Skeletal muscle satellite cell (primary cell): Measurements from ENCODE around the gene PHTF1.

Source experiments
- H3K27me3 ChIP-seq: 2 replicates; pipeline ENCODE4 v1.7.0; 2013; ENCODE audit warnings: low read length; ENCODE audit not compliant: control insufficient read depth, insufficient read depth
- H3K36me3 ChIP-seq: 2 replicates; pipeline ENCODE4 v1.7.0; 2013; ENCODE audit warnings: mild to moderate bottlenecking, control low read depth, low read length; ENCODE audit not compliant: insufficient read depth
- H3K4me1 ChIP-seq: 2 replicates; pipeline ENCODE4 v1.7.0; 2013; ENCODE audit warnings: low read length; ENCODE audit not compliant: control insufficient read depth, insufficient read depth
- H3K4me2 ChIP-seq: 2 replicates; pipeline ENCODE4 v1.7.0; 2013; ENCODE audit warnings: mild to moderate bottlenecking, low read length
- H3K4me3 ChIP-seq: 2 replicates; pipeline ENCODE4 v1.7.0; 2013; ENCODE audit warnings: low read length
- H3K9ac ChIP-seq: 2 replicates; pipeline ENCODE4 v1.7.0; 2013; ENCODE audit warnings: mild to moderate bottlenecking, low read depth, low read length, moderate library complexity
- H3K9me3 ChIP-seq: replicated peaks from 2 replicates; pipeline ENCODE4 v1.7.0; 2013; ENCODE audit warnings: mild to moderate bottlenecking, control low read depth, low read length

PHTF1 gene

DNA sequence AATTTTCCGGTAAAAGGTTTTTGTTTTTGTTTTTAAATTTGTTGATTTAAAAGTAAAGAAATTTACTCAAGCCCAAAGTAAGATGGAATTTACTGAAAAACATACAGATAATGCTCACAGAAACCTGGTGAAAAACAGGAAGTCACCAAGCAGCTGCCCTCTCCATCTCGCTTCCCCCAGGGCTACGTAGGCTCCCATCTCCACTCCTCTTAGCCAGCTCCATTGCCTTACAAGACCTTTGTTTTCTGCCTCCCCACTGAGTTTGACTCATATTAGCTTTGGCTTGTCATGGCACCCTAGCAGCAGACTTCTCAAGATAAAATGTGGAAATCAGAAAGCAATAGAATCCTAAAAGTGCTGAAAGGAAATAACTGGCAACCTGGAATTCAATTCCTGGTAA, 57.9 kb downstream of the PHTF1 start:
- Histone ChIP-seq H3K9ac (no peak overlapping the region), H3K4me1 (no peaks in the 10 kb centered on the region), H3K27me3 (no peaks in the 10 kb centered on the region), H3K4me2 (no peak overlapping the region), H3K4me3 (no peak overlapping the region), H3K9me3 (no peaks in the 10 kb centered on the region), H3K36me3 (peaks cover 18% of the 10 kb centered on the region)

DNA sequence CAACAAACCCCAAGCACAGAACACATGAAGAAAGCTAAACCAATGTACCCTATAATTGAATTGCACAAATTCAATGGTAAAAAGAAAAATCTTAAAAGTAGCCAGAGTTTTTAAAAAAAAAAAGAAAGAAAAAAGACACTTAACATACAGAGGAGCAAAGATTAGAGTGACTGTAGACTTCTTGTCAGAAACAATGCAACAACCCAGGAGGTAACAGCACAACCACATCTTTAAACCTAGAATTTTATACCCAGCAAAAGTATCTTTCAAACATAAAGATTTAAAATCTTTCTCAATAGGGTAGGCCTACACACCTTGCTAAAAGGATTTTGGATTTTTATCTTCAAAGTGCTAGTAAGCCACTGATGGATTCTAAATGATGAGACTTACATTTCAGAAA, 64.4 kb downstream of the PHTF1 start:
- H3K4me1 ChIP-seq: no peaks in the 10 kb centered on the region
- H3K4me3 ChIP-seq: no peak overlapping the region
- H3K4me2 ChIP-seq: no peak overlapping the region
- no peak overlapping the region for H3K9ac ChIP-seq
- H3K36me3 ChIP-seq: peaks cover 16% of the 10 kb centered on the region
- H3K27me3 ChIP-seq: no peaks in the 10 kb centered on the region
- no peaks in the 10 kb centered on the region for H3K9me3 ChIP-seq

DNA sequence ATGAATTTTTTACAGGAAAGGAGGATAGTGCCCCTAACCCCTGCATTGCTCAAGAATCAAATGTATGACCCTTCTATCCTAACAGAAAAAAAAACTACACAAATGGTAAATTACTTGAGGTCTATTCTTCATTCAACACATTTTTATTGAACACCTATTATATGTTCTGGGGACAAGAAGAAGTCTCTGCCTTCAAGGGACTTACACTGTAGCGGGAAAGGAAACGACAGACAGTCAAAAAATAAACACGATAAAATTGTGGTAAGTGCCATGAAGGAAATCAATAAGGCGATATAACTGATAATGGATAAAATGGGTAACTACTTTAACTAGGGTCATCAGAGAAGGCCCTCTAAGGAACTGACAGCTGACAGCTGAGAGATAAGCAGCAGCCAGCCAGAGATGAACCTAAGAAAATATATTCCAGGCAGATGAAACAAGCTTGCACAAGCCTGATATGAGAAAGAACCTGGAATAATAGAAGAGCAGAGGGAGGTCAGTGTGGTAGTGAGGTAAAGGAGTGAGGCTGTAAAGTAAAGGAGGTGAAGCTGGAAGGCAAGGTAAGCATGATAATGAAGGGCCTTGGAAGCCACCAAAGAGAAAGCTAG, 66.4 kb downstream of the PHTF1 start:
- Histone ChIP-seq H3K4me3 (no peak overlapping the region), H3K9me3 (no peaks in the 10 kb centered on the region), H3K27me3 (no peaks in the 10 kb centered on the region), H3K4me1 (no peaks in the 10 kb centered on the region), H3K9ac (no peak overlapping the region), H3K4me2 (no peak overlapping the region), H3K36me3 (peaks cover 6% of the 10 kb centered on the region)

DNA sequence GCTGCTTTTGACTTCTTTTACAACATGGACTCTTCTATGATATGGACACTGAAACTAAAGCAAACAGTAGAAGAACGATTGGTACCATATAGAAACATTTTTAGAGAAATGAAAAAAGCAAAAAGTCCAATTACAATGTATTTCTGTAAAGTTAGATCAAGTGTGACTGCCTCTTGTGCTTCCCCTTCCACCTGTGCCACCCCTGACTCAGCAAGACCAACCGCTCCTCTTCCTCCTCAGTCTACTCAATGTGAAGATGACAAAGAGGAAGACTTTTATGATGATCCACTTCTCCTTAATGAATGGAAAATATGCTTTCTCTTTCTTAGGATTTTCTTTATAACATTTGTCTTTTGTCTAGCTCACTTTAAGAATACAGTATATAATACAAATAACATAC, 66.9 kb downstream of the PHTF1 start:
- no peak overlapping the region for H3K4me3 ChIP-seq
- no peaks in the 10 kb centered on the region for H3K27me3 ChIP-seq
- no peak overlapping the region for H3K4me2 ChIP-seq
- H3K9me3 ChIP-seq: no peaks in the 10 kb centered on the region
- H3K4me1 ChIP-seq: no peaks in the 10 kb centered on the region
- H3K9ac ChIP-seq: no peak overlapping the region
- H3K36me3 ChIP-seq: peaks cover 5% of the 10 kb centered on the region

DNA sequence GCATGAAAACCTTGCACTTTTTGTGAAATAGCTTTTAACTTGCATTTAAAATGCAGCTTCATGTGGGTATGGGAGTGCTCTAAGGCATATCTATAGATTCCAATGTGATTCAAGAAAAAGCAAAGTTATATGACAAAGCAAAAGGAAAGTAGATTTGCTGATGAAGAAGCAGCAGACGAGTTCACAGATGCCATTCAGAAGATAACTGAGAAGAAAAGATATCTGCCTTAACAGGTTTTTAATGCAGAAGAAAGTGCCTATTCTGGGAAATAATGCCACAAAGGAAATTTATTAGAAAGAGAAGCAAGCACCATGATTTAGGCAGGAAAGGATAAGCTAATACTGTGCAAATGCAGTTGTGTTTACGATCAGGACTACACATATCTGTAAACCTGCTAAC, 68.1 kb downstream of the PHTF1 start:
- no peaks in the 10 kb centered on the region for H3K9me3 ChIP-seq
- H3K4me2 ChIP-seq: no peak overlapping the region
- H3K27me3 ChIP-seq: no peaks in the 10 kb centered on the region
- H3K4me1 ChIP-seq: no peaks in the 10 kb centered on the region
- no peak overlapping the region for H3K4me3 ChIP-seq
- H3K9ac ChIP-seq: no peak overlapping the region
- H3K36me3 ChIP-seq: peaks cover 9% of the 10 kb centered on the region

DNA sequence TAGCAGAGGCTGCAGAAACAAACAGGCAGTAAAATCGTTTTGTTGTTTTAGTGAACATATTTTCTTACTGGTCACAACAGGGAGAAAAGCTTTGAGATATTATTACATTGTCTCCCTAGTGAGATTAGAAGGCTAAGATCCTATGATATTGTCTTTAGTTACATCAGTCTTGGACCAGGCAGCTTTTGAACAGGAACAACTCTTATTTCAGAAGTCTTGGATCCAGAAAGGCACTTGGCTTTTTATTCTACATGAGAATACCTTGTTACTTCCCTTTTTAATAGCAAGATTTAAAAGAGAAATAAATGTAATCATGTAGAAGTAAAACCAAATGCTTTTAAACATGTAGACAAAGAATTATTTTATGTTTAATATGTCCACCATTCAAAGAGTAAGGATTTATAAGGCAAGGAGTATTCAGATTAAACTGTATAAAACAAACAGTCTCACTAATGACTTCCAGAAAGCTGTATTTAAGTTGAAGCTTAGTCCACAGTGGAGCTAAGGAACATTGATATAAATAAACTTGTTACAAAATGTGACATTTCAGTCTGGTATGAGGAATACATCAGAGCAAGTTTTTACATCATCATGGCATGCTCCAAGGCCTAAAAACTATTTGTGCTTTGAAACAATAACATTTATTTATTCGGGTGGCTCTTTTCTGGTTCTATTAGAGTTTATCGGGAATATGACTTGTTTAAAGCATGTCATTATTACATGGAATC, 72.2 kb downstream of the PHTF1 start:
- Histone ChIP-seq H3K36me3 (peaks cover 17% of the 10 kb centered on the region), H3K4me1 (peaks cover 4% of the 10 kb centered on the region), H3K9me3 (no peaks in the 10 kb centered on the region), H3K9ac (no peak overlapping the region), H3K4me2 (no peak overlapping the region), H3K27me3 (no peaks in the 10 kb centered on the region), H3K4me3 (no peak overlapping the region)

DNA sequence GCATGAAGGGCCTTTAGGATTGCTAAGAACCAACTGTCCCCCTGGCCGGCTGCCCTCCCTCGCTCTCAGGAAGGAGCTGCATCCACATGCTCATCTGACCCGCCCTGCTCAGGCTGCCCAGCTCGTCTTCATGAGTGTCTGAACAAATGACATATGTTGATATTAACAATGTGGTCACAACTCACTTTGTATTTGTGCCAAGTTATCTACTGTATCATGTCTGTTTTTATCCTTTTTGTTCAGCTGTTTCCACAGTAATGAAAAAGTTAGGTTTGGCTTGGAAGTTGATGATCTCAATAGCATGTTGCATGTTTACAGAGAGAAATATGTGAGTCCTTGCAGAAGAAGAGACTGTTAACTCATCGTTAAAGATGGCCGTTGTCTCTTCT, 75.1 kb downstream of the PHTF1 start:
- peaks cover 4% of the 10 kb centered on the region for H3K4me1 ChIP-seq
- peaks cover 13% of the 10 kb centered on the region for H3K36me3 ChIP-seq
- H3K4me2 ChIP-seq: no peak overlapping the region
- no peaks in the 10 kb centered on the region for H3K27me3 ChIP-seq
- no peaks in the 10 kb centered on the region for H3K9me3 ChIP-seq
- no peak overlapping the region for H3K4me3 ChIP-seq
- no peak overlapping the region for H3K9ac ChIP-seq

DNA sequence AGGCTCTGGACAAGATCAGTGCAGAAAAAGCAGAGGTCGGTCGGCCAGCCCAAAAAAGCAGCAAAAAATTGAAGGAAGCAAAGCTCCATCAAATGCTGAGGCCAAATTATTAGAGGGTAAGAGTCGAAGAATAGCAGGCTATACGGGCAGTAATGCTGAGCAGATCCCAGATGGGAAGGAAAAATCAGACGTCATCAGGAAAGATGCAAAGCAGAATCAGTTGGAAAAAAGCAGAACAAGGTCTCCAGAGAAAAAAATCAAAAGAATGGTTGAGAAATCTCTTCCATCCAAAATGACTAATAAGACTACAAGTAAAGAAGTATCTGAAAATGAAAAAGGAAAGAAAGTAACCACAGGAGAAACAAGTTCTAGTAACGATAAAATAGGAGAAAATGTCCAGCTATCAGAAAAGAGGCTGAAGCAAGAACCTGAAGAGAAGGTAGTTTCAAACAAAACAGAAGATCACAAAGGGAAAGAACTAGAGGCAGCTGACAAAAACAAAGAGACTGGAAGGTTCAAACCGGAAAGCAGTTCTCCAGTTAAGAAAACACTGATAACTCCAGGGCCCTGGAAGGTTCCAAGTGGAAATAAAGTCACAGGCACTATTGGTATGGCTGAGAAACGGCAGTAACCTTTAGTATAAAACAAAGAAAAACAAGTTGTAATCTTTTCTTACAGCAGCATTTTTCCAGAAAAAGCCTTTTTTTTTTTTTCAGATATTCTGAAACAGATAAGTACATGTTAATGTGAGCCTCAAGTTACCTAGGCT, 75.7 kb downstream of the PHTF1 start:
- peaks cover 4% of the 10 kb centered on the region for H3K4me1 ChIP-seq

DNA sequence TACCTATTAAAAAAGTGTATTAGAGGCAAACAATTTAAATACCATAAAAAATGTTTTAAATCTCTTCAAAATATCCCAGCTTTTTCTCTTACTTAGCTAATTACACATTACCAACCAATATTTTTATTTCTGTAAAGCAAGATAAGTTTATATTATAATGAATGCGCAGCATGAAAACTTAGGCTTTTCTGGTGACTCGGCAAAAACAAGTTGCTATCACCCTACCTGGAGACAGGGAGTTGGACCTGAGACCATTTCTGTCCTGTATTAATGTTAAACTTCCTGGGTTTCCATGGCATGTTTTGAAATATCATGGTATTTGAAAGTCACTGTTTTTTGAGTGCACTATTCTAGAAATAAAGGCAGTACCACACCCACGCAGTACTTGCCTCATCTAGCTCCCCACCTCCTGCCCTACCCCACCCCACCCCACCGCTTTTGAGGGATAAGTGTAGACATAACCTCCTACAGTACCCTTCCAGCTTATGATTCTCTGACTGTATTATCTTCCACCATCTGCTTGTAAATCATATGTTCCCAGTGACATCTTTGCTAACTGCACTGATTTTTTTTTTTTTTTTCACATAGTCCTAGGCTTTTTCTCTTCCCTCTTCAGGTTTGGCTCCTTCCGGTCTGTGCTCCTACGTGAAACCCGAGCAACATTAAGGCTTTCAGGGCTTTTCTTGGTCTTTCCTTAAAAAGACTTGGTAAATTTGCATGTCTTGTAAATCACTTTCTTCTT, 77.5 kb downstream of the PHTF1 start:
- no peaks in the 10 kb centered on the region for H3K27me3 ChIP-seq
- no peak overlapping the region for H3K4me2 ChIP-seq
- H3K36me3 ChIP-seq: peaks cover 9% of the 10 kb centered on the region
- H3K9ac ChIP-seq: no peak overlapping the region
- no peaks in the 10 kb centered on the region for H3K9me3 ChIP-seq
- no peak overlapping the region for H3K4me3 ChIP-seq
- peaks cover 8% of the 10 kb centered on the region for H3K4me1 ChIP-seq

More for the DNA sequence above, 75.7 kb downstream of the PHTF1 start:
- Histone ChIP-seq H3K27me3 (no peaks in the 10 kb centered on the region), H3K9ac (no peak overlapping the region), H3K36me3 (peaks cover 13% of the 10 kb centered on the region), H3K9me3 (no peaks in the 10 kb centered on the region), H3K4me2 (no peak overlapping the region), H3K4me3 (no peak overlapping the region)

DNA sequence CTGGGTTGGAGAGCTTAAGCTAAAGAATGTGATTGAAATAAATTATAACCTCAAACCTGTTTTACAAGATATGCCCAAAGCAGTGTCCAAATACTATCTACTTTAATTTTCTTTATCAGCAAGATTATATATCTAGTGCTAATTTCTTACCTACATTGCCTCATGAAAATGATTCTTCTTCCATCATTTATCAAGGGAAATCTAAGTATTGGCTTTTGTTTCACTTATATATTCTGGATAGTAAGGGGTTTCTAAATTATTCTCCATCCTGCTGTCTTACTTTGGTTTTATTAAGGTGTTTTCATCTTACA, 81.2 kb downstream of the PHTF1 start:
- Histone ChIP-seq H3K4me1 (peaks cover 18% of the 10 kb centered on the region), H3K36me3 (peaks cover 6% of the 10 kb centered on the region), H3K9me3 (no peaks in the 10 kb centered on the region), H3K4me3 (no peak overlapping the region), H3K4me2 (no peak overlapping the region), H3K9ac (no peak overlapping the region), H3K27me3 (no peaks in the 10 kb centered on the region)
